Measurements from ENCODE around the gene DCBLD1.

DCBLD1 gene

GRCh38 chr6:117545161-117545595, 62.7 kb downstream of the DCBLD1 start:
- H3K27ac ChIP-seq = no peak overlapping the region
- TF ChIP-seq ZFX (IDR thresholded peaks at IDR 0.05) = no peak
- TF ChIP-seq, protein P1, sequence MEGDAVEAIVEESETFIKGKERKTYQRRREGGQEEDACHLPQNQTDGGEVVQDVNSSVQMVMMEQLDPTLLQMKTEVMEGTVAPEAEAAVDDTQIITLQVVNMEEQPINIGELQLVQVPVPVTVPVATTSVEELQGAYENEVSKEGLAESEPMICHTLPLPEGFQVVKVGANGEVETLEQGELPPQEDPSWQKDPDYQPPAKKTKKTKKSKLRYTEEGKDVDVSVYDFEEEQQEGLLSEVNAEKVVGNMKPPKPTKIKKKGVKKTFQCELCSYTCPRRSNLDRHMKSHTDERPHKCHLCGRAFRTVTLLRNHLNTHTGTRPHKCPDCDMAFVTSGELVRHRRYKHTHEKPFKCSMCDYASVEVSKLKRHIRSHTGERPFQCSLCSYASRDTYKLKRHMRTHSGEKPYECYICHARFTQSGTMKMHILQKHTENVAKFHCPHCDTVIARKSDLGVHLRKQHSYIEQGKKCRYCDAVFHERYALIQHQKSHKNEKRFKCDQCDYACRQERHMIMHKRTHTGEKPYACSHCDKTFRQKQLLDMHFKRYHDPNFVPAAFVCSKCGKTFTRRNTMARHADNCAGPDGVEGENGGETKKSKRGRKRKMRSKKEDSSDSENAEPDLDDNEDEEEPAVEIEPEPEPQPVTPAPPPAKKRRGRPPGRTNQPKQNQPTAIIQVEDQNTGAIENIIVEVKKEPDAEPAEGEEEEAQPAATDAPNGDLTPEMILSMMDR (conservative IDR thresholded peaks at IDR 0.05) = no peak

- TF ChIP-seq ZFX (IDR thresholded peaks at IDR 0.05) = no peak
- TF ChIP-seq, protein P1 (conservative IDR thresholded peaks at IDR 0.05) = no peak
- no peak overlapping the region for H3K27ac ChIP-seq
These were observed 64.2 kb downstream of the DCBLD1 start for GRCh38 chr6:117546674-117547073.

GRCh38 chr6:117547688-117548621, 65.5 kb downstream of the DCBLD1 start:
- no peak overlapping the region for H3K27ac ChIP-seq
- no peak for TF ChIP-seq ZFX (IDR thresholded peaks at IDR 0.05)
- TF ChIP-seq, protein P1 (conservative IDR thresholded peaks at IDR 0.05) = no peak

- TF ChIP-seq, protein P1 (conservative IDR thresholded peaks at IDR 0.05) = no peak
- no peak for TF ChIP-seq ZFX (IDR thresholded peaks at IDR 0.05)
- no peak overlapping the region for H3K27ac ChIP-seq
These were observed 66.4 kb downstream of the DCBLD1 start for GRCh38 chr6:117548797-117549301.

DNA sequence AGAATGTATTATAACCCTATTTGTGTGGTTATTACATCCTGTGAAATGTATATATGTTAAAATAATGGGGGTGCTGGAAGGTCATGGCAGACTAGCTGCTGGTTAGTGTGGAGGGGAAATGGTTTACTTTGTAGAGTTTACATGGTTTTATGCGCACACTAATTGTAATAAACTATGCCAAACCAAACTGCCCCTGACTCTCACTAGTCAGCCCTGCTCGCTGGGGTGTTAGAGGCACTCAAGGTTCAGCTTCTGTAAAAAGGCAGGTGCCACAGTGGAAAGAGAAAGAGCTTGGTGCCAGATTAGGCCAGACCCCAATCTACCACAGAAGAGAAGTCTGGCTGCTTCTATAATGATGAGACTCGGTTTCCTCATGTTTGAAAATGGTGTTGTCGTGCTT, 67.1 kb downstream of the DCBLD1 start:
- no peak for TF ChIP-seq ZFX (IDR thresholded peaks at IDR 0.05)
- TF ChIP-seq, protein P1 (conservative IDR thresholded peaks at IDR 0.05) = no peak
- H3K27ac ChIP-seq = no peak overlapping the region

GRCh38 chr6:117550078-117550600, 67.7 kb downstream of the DCBLD1 start:
- H3K27ac ChIP-seq = no peak overlapping the region
- TF ChIP-seq, protein P1 (conservative IDR thresholded peaks at IDR 0.05) = no peak
- no peak for TF ChIP-seq ZFX (IDR thresholded peaks at IDR 0.05)

Data from C4-2B (cell line).